ENCODE measurements around the gene LIPA. TPM values are rescaled to one million over a fixed set of nuclear protein-coding genes. Genes with fewer than 3 reads are reported as not detected.
"Not testable (repeated sequence)": the region's sequence is repeated elsewhere in the genome, so short reads cannot be mapped to it uniquely, and the experiment has no call there.

LIPA gene
- total RNA-seq, 1 experiment from 2014 or later = 14.9 TPM

DNA sequence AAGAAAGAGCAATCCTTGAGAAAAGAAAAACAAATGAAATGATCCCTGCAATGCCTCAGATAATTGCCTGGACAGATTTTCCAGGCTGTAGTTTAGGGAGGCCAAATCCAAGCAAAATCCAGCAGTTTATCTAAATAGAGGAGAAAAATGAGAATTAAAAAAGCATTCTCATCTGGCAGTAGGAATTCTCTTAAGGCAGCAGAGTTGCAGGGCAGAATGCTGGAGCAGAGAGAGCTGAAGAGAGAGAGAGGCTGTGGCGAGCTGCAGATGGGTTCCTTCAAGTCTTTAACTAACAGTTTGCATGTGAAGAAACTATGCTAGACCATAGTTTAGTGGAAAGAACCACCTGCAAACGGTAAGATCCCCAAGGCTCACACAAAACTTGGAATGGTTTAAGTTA is 6.0 kb upstream of the LIPA start:
- no peak for DNase-seq
- Histone ChIP-seq H3K27me3 (ENCODE audit: control insufficient read depth, insufficient read depth, low read length) (no peaks in the 10 kb centered on the region), H3K4me3 (ENCODE audit: insufficient read depth, low read depth, low read length) (no peak overlapping the region), H3K36me3 (replicated peaks; ENCODE audit: control insufficient read depth, insufficient read depth, low read length) (no peaks in the 10 kb centered on the region; the same call in 1 of the 2 replicates)

DNA sequence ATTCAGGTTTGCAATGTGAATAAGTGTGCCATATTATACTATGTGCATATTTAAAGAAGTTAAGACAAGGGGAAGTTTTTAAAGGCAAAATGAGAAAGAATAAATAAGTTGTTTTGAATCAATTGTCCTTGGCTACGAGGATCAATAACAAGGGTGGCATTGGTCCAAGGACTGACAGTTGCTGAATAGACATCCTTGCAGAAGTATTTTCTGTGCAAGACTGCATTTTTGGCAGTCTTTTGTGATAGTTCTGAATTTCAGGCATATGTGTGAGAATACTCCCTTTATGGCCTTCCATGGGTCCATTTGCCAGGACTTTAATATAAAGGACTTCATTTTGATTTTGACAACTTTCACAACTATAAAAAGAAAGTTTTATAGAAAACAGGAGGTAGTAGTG is 5.4 kb upstream of the LIPA start:
- Histone ChIP-seq H3K27me3 (ENCODE audit: control insufficient read depth, insufficient read depth, low read length) (no peaks in the 10 kb centered on the region), H3K4me3 (ENCODE audit: insufficient read depth, low read depth, low read length) (no peak overlapping the region), H3K36me3 (replicated peaks; ENCODE audit: control insufficient read depth, insufficient read depth, low read length) (no peaks in the 10 kb centered on the region; the same call in 1 of the 2 replicates)
- DNase-seq = no peak

DNA sequence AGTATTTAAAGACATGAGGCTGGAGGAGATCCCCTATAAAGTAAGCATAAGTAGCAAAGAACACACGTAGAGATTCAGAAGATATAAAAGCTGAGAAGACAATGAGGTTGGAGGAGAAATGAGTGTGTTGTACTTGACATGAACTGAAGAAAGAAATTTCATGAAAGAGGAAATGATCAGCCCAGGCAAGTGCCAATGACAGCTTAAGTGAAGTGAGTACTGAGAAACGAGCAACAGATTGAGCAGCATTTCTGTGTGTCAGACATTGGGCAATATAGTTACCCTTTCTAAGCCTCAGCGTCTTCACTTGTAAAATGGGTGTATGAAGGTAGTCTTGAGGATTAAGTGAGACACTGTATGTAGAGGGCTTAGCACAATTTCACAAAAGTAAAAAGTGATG is 4.8 kb upstream of the LIPA start:
- H3K27me3 ChIP-seq (ENCODE audit: control insufficient read depth, insufficient read depth, low read length) = no peaks in the 10 kb centered on the region
- no peak for DNase-seq
- H3K4me3 ChIP-seq (ENCODE audit: insufficient read depth, low read depth, low read length) = no peak overlapping the region
- no peaks in the 10 kb centered on the region; the same call in 1 of the 2 replicates for H3K36me3 ChIP-seq (replicated peaks; ENCODE audit: control insufficient read depth, insufficient read depth, low read length)

DNA sequence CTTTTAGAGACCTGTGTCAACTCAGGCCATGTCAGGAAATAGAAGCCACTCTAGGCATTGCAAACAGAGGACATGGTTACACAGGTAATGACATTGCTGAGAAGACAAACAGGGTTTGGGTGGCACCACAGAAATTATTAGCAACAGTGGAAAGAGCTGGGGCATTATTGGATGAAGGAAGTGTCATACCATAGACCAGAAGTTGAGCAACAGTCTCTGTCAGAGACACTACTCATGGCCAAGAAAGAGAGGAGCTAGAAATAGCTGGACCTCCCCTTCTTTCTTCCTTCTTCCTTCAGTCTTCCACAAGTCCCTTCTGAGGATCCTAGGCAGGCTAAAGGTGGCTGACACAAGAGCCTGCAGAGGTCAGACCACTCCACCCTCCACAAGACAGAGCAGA is 4.2 kb upstream of the LIPA start:
- H3K27me3 ChIP-seq (ENCODE audit: control insufficient read depth, insufficient read depth, low read length) = peaks cover 5% of the 10 kb centered on the region; the same call in 1 of the 2 replicates
- DNase-seq = no peak
- no peak overlapping the region for H3K4me3 ChIP-seq (ENCODE audit: insufficient read depth, low read depth, low read length)
- no peaks in the 10 kb centered on the region; the same call in 1 of the 2 replicates for H3K36me3 ChIP-seq (replicated peaks; ENCODE audit: control insufficient read depth, insufficient read depth, low read length)

DNA sequence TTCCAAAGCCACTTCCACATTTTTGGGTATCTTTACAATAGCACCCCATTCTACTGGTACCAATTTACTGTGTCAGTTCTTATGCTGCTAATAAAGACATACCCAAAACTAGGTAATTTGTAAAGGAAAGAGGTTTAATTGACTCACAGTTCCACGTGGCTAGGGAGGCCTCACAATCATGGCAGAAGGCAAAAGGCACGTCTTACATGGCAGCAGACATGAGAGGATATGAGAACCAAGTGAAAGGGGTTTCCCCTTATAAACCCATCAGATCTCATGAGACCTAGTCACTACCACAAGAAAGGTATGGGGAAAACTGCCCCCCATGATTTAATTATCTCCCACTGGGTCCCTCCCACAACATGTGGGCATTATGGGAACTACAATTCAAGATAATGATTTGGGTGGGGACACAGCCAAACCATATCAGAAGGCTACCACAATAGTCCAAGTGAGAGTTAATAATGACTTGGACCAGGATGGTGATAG is 3.6 kb upstream of the LIPA start:
- not testable (repeated sequence) for DNase-seq; H3K36me3 ChIP-seq (replicated peaks; ENCODE audit: control insufficient read depth, insufficient read depth, low read length); H3K4me3 ChIP-seq (ENCODE audit: insufficient read depth, low read depth, low read length); H3K27me3 ChIP-seq (ENCODE audit: control insufficient read depth, insufficient read depth, low read length)

DNA sequence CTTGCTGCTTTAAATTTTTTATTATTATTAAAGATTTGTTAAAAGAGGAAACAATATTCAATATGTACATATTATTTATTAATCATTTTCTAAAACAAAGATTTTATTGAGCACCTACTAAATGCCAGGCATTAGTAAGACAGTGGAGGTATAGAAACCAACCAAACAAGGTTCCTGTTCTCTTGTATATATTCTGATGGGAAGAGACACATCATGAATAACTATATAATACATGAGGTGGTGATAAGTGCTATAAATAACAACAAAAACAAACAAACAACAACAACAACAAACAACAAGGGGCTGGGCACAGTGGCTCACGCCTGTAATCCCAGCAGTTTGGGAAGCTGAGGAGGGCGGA is 630 bp upstream of the LIPA start:
- Histone ChIP-seq H3K36me3 (replicated peaks; ENCODE audit: control insufficient read depth, insufficient read depth, low read length) (no peaks in the 10 kb centered on the region; the same call in 1 of the 2 replicates), H3K4me3 (ENCODE audit: insufficient read depth, low read depth, low read length) (no peak overlapping the region), H3K27me3 (ENCODE audit: control insufficient read depth, insufficient read depth, low read length) (peaks cover 6% of the 10 kb centered on the region; the same call in 1 of the 2 replicates)
- no peak for DNase-seq

DNA sequence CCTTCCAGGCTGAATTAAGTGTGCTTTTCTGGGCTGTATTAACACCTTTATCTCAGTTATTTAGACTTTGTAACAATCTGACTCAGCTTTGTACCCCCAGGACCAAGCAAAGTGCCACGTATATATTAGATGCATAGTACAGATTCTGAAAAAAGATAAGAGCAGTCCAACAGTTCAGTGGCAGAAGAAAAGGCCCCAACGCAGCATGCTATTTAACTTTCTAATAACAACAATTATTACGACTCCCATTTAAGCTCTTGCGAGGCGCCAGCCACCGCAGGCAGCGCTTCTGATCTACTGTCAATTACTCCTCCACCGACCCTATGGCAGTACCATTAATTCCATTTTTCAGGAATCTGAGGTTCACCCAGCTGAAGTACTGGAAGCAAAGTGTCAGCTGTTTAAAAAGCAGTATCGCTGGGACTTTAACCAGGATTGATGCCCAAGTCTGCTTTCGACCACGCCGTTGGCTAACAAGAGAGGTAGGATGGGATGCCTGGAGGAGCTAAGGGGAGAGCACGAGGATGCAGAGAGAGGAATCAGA is 638 bp downstream of the LIPA start:
- no peaks in the 10 kb centered on the region; the same call in 1 of the 2 replicates for H3K36me3 ChIP-seq (replicated peaks; ENCODE audit: control insufficient read depth, insufficient read depth, low read length)
- peak overlapping the region; percentile 78 for H3K4me3 ChIP-seq (ENCODE audit: insufficient read depth, low read depth, low read length)
- DNase-seq = peak; percentile 62
- H3K27me3 ChIP-seq (ENCODE audit: control insufficient read depth, insufficient read depth, low read length) = peaks cover 6% of the 10 kb centered on the region; the same call in 1 of the 2 replicates

DNA sequence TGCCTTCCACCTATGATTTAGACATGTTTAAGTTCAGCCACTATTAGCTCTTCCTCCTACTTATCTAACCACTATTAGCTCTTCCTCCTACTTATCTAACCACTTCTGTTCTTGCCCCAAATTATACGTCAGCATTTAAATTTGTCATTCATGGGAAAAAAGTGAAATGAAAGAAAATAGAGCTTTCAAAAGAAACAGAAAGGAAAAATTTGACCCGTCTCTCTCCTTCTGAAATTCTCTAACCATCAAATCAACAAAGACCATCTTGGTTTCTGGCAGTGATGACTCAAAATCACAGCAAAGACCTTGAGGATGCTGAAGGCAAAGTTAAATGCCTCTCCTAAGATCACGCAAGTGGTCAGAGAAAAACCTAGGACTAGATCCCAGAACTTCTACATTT is 2.6 kb downstream of the LIPA start:
- Histone ChIP-seq H3K4me3 (ENCODE audit: insufficient read depth, low read depth, low read length) (no peak overlapping the region), H3K27me3 (ENCODE audit: control insufficient read depth, insufficient read depth, low read length) (peaks cover 6% of the 10 kb centered on the region; the same call in 1 of the 2 replicates), H3K36me3 (replicated peaks; ENCODE audit: control insufficient read depth, insufficient read depth, low read length) (no peaks in the 10 kb centered on the region)
- DNase-seq = no peak

DNA sequence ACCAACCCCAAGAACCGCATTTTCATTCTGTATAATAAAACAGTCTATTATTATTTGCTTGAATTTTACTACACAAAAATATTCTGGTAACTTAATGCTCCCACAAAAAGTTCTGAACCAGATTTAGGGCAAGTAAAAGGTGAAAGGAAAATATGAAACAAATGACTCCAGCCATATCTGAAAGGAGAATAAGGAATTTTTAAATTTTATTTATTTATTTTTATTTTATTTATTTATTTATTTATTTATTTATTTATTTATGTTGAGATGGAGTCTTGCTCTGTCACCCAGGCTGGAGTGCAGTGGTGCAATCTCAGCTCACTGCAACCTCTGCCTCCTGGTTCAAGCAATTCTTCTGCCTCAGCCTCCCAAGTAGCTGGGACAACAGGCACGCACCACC is 4.0 kb downstream of the LIPA start:
- H3K36me3 ChIP-seq (replicated peaks; ENCODE audit: control insufficient read depth, insufficient read depth, low read length); H3K4me3 ChIP-seq (ENCODE audit: insufficient read depth, low read depth, low read length); H3K27me3 ChIP-seq (ENCODE audit: control insufficient read depth, insufficient read depth, low read length); DNase-seq: not testable (repeated sequence)

DNA sequence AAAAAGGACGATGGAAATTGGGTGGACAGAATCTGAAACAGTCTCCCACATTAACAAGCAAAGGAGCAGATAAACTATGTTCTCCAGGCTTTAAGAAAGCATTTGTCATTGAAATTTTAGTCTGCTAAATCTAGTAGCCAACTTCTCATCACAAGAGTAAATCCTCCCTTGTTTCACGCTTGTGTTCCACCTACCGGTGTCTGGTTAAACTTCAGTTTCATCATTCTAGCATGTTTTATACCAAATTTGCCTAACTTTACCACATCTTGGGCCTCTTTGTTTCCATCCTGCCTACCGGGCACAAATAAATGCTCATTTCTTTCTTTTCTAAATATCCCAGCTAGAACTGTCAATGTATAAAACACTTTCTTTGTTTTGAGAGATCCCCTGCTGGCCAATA is 5.8 kb downstream of the LIPA start:
- Histone ChIP-seq H3K27me3 (ENCODE audit: control insufficient read depth, insufficient read depth, low read length) (peaks cover under 1% of the 10 kb centered on the region; the same call in 1 of the 2 replicates), H3K4me3 (ENCODE audit: insufficient read depth, low read depth, low read length) (no peak overlapping the region), H3K36me3 (replicated peaks; ENCODE audit: control insufficient read depth, insufficient read depth, low read length) (no peaks in the 10 kb centered on the region)
- DNase-seq = no peak

DNA sequence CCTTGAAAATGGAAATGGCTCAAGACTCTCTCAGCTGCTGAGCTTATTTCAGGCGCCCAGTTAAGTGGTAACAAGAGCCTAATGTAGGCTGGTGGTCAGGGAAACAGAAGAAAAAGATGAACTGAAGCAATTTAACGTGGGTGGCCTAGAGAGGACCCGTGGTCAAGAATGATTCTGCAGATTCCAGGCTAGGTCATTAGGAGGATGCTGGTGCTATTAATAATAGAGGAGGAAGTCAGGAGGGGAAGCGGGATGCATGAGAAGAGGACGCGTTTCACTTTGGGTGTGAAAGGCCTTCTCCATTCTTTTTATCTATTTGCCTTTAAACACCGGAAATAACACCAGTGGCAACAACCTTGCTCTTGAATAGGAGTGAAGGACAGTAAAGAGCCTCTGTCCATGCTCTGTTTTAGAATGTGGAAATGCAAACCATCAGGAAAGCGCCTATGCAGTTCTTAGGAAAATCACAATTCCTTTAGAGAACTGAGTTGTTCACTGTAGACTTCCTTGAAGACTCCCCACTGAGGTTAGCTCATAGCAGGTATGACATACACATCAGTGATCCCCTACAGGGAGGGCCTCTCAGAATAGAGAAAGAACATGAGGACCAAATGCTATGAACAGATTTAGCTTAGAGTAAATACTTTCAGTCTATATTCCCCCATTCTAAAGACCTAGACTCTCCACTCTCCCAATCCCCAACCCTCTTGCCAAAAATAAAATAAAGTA is 8.6 kb downstream of the LIPA start:
- Histone ChIP-seq H3K4me3 (ENCODE audit: insufficient read depth, low read depth, low read length) (no peak overlapping the region), H3K36me3 (replicated peaks; ENCODE audit: control insufficient read depth, insufficient read depth, low read length) (no peaks in the 10 kb centered on the region; the same call in 1 of the 2 replicates), H3K27me3 (ENCODE audit: control insufficient read depth, insufficient read depth, low read length) (no peaks in the 10 kb centered on the region)
- DNase-seq = no peak

DNA sequence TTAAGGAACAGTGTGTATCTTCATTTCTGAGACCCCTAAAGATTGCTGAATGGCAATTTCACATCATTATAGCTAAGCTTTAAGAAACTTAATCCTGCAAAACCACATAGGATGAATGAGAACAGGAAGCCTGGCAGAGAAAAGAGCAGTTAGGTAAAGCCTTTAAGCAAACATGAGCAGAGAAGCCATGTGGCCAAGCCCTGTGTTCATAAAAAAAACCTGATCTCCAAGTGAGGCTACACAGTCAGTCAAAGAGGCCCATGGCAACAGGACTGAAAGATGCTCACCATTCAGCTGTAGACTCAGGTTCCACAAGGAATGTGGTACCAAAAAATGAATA is 9.3 kb downstream of the LIPA start:
- Histone ChIP-seq H3K36me3 (replicated peaks; ENCODE audit: control insufficient read depth, insufficient read depth, low read length) (no peaks in the 10 kb centered on the region; the same call in 1 of the 2 replicates), H3K4me3 (ENCODE audit: insufficient read depth, low read depth, low read length) (no peak overlapping the region), H3K27me3 (ENCODE audit: control insufficient read depth, insufficient read depth, low read length) (no peaks in the 10 kb centered on the region)
- no peak for DNase-seq

DNA sequence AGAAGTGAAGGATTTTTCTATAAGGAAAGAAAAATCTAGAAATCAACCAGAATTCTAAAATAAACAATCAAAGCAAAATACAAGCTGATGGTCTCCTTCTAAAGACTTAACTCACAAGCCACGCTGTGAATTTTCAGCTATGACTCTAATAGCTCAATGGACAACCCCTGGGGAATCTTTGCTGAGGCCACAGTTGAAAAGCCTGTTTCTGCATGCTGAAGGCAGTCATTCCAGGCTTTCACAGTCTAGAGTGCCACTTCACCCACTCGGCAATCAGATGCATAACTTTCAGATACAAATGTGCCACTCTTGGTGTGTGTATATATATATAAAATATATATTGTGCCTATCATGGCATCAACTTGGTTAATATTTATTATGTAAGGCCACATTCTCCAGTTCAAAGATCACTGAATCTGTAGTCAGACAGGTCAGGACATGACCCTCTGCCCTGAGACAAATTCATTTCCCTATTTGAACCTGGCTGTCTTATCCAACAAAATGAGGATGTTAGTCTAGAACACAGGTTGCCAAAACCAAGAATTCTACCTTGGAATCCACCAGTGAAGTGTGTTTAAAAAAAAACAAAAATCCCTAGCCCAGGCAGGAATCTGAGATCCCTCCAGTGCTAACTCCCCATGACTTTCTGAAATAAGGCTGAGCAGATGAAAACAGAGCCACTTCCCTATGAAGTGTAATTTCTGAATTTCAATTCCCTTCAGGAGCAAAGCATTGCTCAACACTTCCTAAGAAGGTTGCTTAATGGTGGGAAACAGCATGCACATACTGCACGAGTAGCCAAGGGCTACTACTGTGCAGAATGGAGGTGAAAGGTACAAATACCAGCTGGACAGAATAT is 9.9 kb downstream of the LIPA start:
- H3K4me3 ChIP-seq (ENCODE audit: insufficient read depth, low read depth, low read length) = no peak overlapping the region
- DNase-seq = no peak
- no peaks in the 10 kb centered on the region; the same call in 1 of the 2 replicates for H3K36me3 ChIP-seq (replicated peaks; ENCODE audit: control insufficient read depth, insufficient read depth, low read length)
- H3K27me3 ChIP-seq (ENCODE audit: control insufficient read depth, insufficient read depth, low read length) = no peaks in the 10 kb centered on the region

DNA sequence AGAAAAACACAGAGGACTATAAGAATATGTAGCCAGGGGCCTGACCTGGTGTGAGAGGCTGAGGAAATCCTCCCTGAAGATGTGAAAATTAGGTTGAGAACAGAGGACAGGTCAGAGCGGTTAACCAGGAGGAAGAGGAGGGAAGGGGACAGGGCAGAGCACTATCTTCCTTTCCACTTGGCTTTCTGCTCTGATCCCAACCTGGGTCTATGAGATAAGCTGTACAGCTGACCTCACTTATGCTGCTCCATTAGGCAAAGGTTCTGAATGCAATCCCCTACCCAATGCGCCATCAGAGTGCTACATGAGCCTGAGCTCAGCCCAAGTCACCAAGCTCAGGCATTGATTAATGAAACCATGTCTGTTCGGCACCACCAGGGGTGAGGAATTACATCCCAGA is 10.5 kb downstream of the LIPA start:
- H3K27me3 ChIP-seq (ENCODE audit: control insufficient read depth, insufficient read depth, low read length) = no peaks in the 10 kb centered on the region
- no peak overlapping the region for H3K4me3 ChIP-seq (ENCODE audit: insufficient read depth, low read depth, low read length)
- DNase-seq = no peak
- H3K36me3 ChIP-seq (replicated peaks; ENCODE audit: control insufficient read depth, insufficient read depth, low read length) = no peaks in the 10 kb centered on the region; the same call in 1 of the 2 replicates
